ENCODE results near the gene THAP12. TPM values are rescaled to one million over a fixed set of nuclear protein-coding genes. Genes with fewer than 3 reads are reported as not detected.

Gene THAP12
- total RNA-seq, 1 experiment from 2014 or later: 50.5 TPM

DNA sequence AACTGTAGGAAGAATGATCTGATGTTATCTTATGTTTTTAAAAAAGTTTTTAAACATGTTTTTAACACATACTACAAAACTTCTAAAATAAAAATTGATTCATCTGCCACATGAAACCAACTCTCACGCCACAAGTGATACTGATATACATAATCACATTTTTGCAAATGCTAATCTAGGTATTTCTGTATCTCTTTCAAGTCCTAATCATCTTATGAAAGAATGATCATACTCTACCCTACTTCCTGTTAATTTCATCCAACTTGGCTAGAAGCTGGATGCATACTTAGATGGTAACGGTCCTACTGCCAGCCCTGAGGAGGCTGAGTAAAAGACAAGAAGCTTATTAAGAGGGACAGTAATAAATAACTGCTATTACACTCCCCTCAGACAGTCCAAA, 19.2 kb downstream of the THAP12 start:
- DNase-seq: no peak
- Histone ChIP-seq H3K9me2 (replicated peaks; ENCODE audit: low read length) (no peaks in the 10 kb centered on the region), H3K4me1 (ENCODE audit: insufficient read depth, low read length) (no peaks in the 10 kb centered on the region), H3K36me3 (ENCODE audit: low read depth, low read length) (peaks cover 26% of the 10 kb centered on the region), H3K9me3 (ENCODE audit: low read length) (no peaks in the 10 kb centered on the region), H3K4me3 (ENCODE audit: low read length) (no peak overlapping the region), H3K27me3 (ENCODE audit: low read length) (no peaks in the 10 kb centered on the region), H3F3A (ENCODE audit: low read length, unreplicated experiment) (no peaks in the 10 kb centered on the region), H2AFZ (ENCODE audit: low read length) (no peak overlapping the region), H3K27ac (ENCODE audit: low read length) (no peak overlapping the region), H3K79me2 (ENCODE audit: low read length) (peaks cover 37% of the 10 kb centered on the region), H3K9ac (ENCODE audit: low read length) (no peak overlapping the region), H3K4me2 (ENCODE audit: low read length) (no peak overlapping the region), H4K20me1 (ENCODE audit: low read length) (no peaks in the 10 kb centered on the region)
- ChIA-PET CTCF (no interaction called here), POLR2A (ENCODE audit: unreplicated experiment) (no interaction called here)
- TF ChIP-seq, protein P1, sequence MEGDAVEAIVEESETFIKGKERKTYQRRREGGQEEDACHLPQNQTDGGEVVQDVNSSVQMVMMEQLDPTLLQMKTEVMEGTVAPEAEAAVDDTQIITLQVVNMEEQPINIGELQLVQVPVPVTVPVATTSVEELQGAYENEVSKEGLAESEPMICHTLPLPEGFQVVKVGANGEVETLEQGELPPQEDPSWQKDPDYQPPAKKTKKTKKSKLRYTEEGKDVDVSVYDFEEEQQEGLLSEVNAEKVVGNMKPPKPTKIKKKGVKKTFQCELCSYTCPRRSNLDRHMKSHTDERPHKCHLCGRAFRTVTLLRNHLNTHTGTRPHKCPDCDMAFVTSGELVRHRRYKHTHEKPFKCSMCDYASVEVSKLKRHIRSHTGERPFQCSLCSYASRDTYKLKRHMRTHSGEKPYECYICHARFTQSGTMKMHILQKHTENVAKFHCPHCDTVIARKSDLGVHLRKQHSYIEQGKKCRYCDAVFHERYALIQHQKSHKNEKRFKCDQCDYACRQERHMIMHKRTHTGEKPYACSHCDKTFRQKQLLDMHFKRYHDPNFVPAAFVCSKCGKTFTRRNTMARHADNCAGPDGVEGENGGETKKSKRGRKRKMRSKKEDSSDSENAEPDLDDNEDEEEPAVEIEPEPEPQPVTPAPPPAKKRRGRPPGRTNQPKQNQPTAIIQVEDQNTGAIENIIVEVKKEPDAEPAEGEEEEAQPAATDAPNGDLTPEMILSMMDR (conservative IDR thresholded peaks at IDR 0.05; ENCODE audit: low read depth, low read length): no peak
- no peak for TF ChIP-seq EZH2 (IDR thresholded peaks at IDR 0.05; ENCODE audit: low read length, unreplicated experiment)
- no peak for TF ChIP-seq EZH2phosphoT487 (IDR thresholded peaks at IDR 0.05; ENCODE audit: borderline replicate concordance, low read length)
- BruUV-seq (replicated peaks): no TSS peak
- no peak for ATAC-seq
- intact Hi-C loops (cut with micrococcal nuclease): no loop called here

DNA sequence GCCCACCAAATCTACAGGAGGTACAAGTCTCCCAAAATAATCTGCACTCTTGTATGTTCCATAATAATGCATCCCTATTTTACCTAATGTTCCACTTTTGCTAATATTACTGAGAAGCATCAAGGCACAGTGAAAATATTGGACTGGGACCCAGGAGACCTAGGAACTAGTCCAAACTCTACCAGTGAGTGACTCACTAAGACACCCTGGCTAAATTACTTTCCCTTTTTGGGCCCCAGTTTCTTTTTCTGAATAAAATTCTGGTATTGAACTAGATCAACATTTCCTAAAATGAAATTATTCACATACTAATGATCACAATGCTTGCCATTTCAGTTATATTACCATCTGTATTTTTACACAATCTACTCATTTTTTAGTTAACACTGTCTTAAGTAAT, 19.6 kb downstream of the THAP12 start:
- intact Hi-C loops (cut with micrococcal nuclease): no loop called here
- CTCF ChIA-PET: no interaction called here
- no peaks in the 10 kb centered on the region for H3K9me3 ChIP-seq (ENCODE audit: low read length)
- H4K20me1 ChIP-seq (ENCODE audit: low read length): no peaks in the 10 kb centered on the region
- no peaks in the 10 kb centered on the region for H3K27me3 ChIP-seq (ENCODE audit: low read length)
- no peak overlapping the region for H3K9ac ChIP-seq (ENCODE audit: low read length)
- no peak overlapping the region for H2AFZ ChIP-seq (ENCODE audit: low read length)
- H3K36me3 ChIP-seq (ENCODE audit: low read depth, low read length): peaks cover 28% of the 10 kb centered on the region
- no peaks in the 10 kb centered on the region for H3F3A ChIP-seq (ENCODE audit: low read length, unreplicated experiment)
- TF ChIP-seq EZH2 (IDR thresholded peaks at IDR 0.05; ENCODE audit: low read length, unreplicated experiment): no peak
- TF ChIP-seq, protein P1 (conservative IDR thresholded peaks at IDR 0.05; ENCODE audit: low read depth, low read length): no peak
- no peak for TF ChIP-seq EZH2phosphoT487 (IDR thresholded peaks at IDR 0.05; ENCODE audit: borderline replicate concordance, low read length)
- no peaks in the 10 kb centered on the region for H3K4me1 ChIP-seq (ENCODE audit: insufficient read depth, low read length)
- ATAC-seq (no peak), DNase-seq (no peak)
- POLR2A ChIA-PET (ENCODE audit: unreplicated experiment): no interaction called here
- H3K9me2 ChIP-seq (replicated peaks; ENCODE audit: low read length): no peaks in the 10 kb centered on the region
- H3K27ac ChIP-seq (ENCODE audit: low read length): no peak overlapping the region
- H3K4me3 ChIP-seq (ENCODE audit: low read length): no peak overlapping the region
- no peak overlapping the region for H3K4me2 ChIP-seq (ENCODE audit: low read length)
- peaks cover 33% of the 10 kb centered on the region for H3K79me2 ChIP-seq (ENCODE audit: low read length)
- BruUV-seq (replicated peaks): no TSS peak

DNA sequence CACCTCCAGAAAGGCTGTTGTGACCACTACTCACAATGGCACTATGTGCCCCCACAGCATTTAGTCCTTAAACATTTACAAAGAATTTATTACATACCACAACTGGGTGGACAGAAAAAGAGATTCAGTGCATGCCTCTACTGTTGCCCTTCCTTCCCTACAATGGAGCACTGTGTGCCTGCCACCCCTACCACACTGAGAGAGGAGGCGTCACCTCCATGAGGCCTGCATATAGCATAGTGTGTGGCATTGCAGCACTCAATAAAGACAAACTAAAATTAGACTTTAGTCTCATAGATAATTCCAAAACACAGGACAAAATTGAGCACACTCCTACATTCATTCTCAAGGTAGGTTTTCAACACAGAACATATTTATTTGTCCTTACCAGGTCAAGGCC, 25.8 kb downstream of the THAP12 start:
- Histone ChIP-seq H3K4me2 (ENCODE audit: low read length) (no peak overlapping the region), H3K27ac (ENCODE audit: low read length) (no peak overlapping the region), H3F3A (ENCODE audit: low read length, unreplicated experiment) (no peaks in the 10 kb centered on the region), H3K9me3 (ENCODE audit: low read length) (peaks cover 7% of the 10 kb centered on the region; the same call in 1 of the 2 replicates), H3K79me2 (ENCODE audit: low read length) (no peaks in the 10 kb centered on the region), H3K9ac (ENCODE audit: low read length) (no peak overlapping the region), H4K20me1 (ENCODE audit: low read length) (no peaks in the 10 kb centered on the region), H2AFZ (ENCODE audit: low read length) (no peak overlapping the region), H3K4me3 (ENCODE audit: low read length) (no peak overlapping the region), H3K9me2 (replicated peaks; ENCODE audit: low read length) (no peaks in the 10 kb centered on the region), H3K36me3 (ENCODE audit: low read depth, low read length) (peaks cover 47% of the 10 kb centered on the region), H3K27me3 (ENCODE audit: low read length) (no peaks in the 10 kb centered on the region), H3K4me1 (ENCODE audit: insufficient read depth, low read length) (no peaks in the 10 kb centered on the region)
- CTCF ChIA-PET: no interaction called here
- no peak for DNase-seq
- TF ChIP-seq EZH2 (IDR thresholded peaks at IDR 0.05; ENCODE audit: low read length, unreplicated experiment): no peak
- no peak for TF ChIP-seq EZH2phosphoT487 (IDR thresholded peaks at IDR 0.05; ENCODE audit: borderline replicate concordance, low read length)
- TF ChIP-seq, protein P1 (conservative IDR thresholded peaks at IDR 0.05; ENCODE audit: low read depth, low read length): no peak
- POLR2A ChIA-PET (ENCODE audit: unreplicated experiment): no interaction called here
- intact Hi-C loops (cut with micrococcal nuclease): no loop called here
- ATAC-seq: no peak
- no TSS peak for BruUV-seq (replicated peaks)
